HG03064 (cell line): ENCODE measurements around the gene CPSF6.
"Not testable (repeated sequence)": the region's sequence is repeated elsewhere in the genome, so short reads cannot be mapped to it uniquely, and the experiment has no call there.

Experiments used
- ATAC-seq: cut with Tn5 transposase; IDR thresholded peaks from one replicate; pipeline ENCODE4 v1.9.1; 2021; ENCODE audit warnings: low read depth; ENCODE audit not compliant: unreplicated experiment

The CPSF6 gene

DNA sequence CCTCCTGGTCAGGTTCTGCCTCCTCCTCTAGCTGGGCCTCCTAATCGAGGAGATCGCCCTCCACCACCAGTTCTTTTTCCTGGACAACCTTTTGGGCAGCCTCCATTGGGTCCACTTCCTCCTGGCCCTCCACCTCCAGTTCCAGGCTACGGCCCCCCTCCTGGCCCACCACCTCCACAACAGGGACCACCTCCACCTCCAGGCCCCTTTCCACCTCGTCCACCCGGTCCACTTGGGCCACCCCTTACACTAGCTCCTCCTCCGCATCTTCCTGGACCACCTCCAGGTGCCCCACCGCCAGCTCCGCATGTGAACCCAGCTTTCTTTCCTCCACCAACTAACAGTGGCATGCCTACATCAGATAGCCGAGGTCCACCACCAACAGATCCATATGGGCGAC is 19.3 kb downstream of the CPSF6 start:
- no peak for ATAC-seq

DNA sequence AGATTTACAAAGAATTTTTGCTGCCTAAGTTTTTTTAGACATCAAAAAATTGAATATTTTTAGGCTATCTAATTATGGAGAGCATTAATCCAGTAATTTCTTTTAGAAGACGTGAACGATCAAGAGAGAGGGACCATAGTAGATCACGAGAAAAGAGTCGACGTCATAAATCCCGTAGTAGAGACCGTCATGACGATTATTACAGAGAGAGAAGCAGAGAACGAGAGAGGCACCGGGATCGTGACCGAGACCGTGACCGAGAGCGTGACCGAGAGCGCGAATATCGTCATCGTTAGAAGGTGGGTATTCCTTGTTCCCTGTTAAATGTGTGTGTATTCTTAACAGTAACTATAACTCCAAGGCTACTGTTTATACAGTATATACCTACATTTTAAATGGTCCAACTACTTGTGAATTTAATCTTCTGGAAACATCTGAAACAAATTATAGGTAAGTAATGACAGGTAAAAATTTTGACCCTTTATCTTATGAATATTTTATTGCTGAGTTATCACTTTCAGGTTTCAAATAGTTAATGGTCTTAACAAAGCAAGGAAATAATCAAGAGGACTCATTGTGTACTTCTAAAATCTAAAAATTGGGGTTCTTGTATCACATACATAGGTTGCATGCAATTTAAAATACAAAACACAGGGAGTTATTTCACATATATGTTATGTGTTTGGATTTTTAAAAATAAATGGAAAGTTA is 23.1 kb downstream of the CPSF6 start:
- ATAC-seq: no peak

DNA sequence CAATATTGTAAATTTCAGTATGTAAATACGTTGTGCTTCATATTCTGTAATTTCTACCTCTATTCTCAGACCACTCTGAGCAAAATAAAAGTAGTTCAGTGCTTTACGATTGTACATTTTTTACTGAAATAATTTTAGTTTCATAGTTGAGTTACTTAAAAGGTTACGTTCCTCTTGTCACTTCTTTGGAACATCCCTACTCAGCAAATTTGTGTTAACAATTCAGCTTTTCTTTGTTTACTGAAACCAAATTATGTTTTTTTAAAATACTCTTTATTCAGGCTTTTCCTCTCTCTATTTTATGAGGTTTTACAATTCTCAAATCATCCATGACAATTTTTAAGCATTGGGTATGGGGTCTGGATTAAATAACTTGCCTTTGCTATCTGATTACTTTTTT is 25.8 kb downstream of the CPSF6 start:
- no peak for ATAC-seq

DNA sequence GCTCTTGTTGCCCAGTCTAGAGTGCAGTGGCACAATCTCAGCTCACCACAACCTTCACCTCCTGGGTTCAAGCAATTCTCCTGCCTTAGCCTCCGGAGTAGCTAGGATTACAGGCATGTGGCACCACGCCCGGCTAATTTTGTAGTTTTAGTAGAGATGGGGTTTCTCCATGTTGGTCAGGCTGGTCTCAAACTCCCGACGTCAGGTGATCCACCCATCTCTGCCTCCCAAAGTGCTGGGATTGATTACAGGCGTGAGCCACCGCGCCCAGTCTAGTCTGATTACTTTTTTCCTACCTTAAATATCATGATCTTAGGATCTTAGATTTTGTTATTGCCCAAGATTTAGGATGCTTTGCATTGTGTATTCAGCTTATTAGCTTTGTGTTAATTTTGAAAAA is 26.3 kb downstream of the CPSF6 start:
- not testable (repeated sequence) for ATAC-seq

DNA sequence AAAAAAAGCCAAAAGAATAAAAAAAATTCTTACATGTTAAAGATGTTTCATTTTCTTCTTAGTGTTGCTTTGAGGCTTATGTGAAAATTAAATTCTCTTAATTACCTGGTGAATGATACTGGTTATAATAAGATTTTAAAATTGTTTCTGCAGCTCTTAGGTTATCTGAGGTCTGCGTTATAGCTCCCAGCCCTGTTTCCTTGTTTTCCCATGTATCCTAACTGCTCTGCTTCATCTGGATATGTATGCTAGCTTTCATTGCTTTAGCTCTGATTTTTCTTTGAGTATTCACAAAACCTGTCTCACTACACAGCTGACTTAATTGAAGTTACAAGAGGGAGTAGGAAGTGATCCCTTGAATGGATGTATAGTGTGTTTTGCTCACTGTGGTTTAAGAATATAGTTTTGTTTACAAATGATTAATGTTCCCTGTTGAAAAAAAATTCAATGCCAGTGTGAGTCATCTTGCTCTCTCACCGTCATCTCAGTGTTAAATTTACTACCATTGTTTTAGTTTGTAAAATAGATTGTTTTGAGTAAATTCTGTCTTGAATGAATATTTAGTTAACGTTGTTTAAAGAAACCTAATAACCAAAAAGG is 26.8 kb downstream of the CPSF6 start:
- ATAC-seq: no peak

DNA sequence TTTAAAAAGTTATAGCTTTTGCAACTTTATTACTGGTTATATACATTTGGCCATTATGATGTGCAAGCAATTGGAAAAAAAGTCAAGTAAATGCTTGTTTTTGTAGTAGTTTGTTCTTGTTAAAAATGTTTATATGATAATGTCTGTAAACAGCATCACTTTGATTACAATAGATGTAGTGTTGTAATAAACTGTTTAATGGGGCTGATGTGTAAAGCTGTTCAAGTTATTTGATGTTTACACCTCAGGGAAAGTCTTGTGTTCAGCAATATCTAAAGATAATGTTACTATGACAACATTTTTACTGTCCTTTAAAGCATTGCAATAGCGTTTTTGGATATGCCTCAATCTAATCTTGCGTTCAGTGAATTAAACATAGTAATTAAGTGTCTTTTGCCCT is 30.4 kb downstream of the CPSF6 start:
- ATAC-seq: no peak

DNA sequence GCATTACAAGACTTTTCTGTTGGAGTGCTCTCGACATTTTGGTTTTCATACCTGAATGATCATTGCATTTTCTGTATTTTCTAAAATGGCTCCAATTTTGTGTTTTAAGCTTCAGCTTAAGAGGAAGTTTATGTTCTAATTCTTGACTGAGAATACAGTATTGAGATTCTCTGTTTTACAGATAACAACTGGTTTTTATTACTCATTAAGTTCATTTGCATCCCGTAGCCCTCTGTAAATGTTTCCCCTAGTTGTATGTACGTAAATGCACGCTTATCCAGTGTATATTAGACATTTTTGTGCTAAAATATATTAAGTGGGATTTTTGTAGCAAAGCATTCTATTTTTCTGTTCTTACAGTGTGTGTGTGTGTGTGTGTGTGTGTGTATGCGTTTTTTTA is 33.1 kb downstream of the CPSF6 start:
- ATAC-seq: no peak

DNA sequence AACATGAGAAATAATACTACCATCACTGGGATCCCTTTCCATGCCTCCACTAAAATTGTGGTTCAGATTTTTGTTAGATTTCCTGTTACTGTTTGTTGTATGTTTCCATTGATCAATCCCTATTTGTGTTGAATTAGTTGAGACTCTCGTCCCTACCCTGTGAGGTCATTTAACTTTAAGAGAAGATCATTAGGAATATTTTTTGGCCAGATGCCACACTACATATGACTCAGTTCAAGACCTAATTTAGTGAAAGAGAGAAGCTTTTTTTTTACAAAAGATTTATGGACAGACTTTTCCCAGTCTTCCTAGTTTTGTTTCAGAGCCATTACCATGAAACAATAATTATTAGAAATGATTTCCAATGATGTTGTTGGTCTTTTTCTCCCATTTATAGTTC is 35.5 kb downstream of the CPSF6 start:
- ATAC-seq: no peak

DNA sequence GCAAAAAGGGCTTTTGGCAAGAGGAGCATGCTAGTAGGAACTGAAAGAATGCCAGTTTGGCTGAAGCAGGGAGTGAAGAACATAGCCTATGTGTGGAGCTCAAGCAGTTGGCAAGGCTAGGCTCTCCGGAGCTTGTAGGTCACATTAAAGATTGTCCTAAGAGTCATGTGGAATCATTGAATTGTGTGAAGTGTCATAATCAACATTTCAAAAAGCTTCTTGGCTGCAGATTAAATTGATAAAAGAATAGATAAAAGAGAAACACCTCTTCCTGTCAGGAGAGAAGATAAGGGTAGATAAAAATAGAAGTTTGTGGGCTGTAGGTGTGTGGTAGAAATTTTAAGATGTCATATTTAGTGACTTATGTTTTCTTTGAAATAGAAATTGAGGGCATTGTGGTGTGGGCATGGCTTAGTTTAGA is 36.1 kb downstream of the CPSF6 start:
- no peak for ATAC-seq

DNA sequence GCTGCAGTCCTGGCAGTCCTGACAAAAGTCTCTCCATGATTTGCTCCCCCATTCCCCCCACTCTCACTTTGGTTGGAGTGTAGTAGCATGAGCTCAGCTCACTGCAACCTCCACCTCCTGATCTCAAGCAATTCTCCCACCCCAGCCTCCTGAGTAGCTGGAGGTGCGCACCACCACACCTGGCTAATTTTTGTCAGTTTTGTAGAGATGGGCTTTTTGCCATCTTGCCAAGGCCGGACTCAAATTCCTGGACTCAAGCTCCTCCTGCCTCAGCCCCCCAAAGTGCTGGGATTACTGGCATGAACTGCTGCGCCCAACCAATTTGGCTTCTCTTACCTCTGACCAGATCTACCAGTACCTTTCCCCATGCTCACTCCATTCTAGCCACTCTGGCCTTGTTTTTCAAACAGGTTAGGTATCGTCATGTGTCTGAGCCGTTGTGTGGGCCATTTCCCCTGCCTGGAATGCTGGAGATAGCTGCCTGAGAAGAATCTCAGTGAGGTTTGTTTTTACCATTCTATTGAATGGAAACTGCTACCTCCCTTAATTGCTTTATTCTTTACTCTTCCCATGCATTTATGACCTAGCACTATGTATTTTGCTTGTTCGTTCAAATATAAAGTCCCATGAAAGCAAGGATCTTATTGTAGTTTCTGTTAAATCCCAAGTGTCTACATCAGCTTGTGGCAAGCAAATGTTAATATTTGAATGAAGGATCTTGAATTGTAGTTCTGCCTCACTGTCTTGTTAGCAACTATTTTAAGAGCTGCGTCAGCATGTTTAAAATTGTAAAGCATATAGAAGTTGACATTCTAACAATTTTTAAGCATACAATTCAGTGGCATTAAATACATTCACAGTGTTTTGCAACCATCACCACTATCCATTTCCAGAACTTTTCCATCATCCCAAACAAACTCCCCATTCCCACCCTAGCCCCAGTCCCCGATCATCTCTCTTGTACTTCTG is 39.7 kb downstream of the CPSF6 start:
- ATAC-seq: no peak

DNA sequence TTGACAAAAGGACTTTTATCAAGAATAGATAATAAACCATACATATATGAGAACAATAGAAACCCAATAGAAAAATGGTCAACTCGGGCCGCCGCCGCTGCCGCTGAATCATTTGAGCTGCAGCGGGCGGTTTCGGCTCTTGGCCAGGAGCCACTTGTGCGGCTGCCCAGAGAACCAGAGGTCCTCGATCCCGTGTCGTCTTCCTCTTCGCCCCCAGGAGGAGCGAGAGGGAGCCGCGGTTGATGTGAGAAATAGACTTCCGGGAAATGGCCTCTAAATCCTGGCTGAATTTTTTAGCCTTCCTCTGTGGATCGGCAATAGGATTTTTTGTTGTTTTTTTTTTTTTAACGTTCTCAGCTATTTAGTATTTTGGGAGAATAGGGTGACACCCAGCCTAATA is 44.8 kb downstream of the CPSF6 start:
- no peak for ATAC-seq

DNA sequence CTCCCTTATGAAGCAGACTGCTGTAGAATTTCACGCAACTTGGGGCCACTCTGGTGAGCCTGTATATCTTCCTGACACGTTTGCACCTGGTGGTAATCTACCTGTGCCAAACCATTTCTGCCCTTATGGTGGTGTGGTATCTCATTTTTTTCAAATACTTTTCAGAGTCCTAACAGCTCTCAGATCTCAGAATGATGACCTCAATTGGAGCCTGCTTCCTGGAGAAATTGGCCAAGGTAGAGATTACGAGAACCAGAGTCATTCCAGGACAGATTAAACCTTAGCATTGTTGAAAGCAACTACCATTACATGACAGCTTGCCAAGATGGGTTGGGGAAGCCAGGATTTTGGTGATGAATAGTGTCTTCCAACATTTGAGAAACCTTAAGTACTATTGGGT is 48.2 kb downstream of the CPSF6 start:
- ATAC-seq: no peak

DNA sequence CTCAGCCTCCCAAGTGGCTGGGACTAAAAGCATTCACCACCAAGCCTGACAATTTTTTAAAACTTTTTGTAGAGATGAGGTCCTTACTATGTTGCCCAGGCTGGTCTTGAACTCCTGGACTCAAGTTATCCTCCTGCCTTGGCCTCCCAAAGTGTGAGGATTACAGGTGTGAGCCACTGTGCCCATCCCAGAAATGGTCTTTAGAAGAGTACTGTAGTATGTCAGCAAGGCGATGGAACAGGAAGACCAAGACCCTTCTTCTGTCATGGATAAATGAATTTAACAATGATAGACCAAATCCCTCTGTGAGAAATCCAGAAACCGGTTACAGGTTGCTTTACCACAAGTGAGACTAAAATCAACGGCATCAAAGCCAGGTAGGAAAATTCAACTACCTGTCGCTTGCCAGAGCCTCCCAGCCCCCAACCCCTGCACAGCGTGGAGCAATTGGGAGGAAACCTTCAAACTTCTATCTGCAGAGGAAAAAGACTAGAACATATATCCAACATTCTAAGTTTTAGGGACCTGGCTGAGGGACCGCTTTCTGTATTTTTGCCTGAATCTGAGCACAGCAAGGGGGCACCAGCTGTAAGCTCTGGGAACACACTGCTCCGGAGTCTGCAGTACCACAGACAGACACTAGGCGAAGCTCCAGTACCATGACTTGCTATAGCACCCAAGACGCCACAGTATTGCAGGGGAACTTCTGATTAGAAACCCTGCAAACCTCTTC is 51.3 kb downstream of the CPSF6 start:
- ATAC-seq: peak; percentile 97

DNA sequence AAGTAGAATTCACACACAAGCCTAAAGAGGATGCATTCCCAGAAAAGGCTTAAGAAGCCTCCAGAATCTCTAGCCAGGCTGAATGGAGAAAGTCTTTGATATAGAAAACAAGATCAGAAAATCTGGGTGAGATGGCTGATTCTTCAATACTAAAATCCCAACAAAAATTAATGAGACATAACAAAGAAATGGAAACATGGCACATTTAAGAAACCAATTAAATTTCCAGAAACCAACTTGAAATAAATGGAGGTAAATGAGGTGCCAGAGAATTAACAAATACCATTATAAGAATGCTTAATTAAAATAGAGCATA is 51.9 kb downstream of the CPSF6 start:
- ATAC-seq: no peak

DNA sequence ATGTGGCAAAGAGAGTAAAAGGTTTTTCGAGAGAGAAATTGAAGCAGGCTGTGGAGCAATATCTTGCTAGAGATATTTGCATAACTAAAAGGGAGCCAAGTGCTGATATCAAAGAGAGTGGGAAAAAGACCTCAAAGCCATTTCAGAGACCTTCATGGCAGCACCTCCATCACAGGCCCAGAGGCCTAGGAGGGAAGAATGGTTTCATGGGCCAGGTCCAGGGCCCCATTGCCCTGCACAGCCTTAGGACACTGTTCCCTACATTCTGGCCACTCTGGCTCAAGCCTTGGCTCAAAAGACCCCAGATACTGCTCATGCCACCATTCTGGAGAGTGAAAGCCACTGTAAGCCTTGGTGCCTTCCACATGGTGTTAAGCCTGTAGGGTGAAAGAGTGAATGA is 58.8 kb downstream of the CPSF6 start:
- ATAC-seq: no peak

DNA sequence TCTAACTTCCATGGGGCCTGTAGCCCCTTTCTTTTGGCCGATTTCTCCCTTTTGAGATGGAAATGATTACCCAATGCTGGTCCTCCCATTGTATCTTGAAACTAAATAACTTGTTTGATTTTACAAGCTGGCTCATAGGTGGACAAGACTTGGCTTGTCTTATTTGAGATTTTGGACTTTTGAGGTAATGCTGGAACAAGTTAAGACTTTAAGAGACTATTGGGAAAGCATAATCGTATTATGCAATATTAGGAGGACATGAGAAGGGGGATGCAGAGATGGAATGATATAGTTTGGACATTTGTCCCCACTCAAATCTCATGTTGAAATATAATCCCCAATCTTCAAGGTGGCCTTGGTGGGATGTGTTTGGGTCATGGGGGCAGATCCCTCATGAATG is 59.6 kb downstream of the CPSF6 start:
- ATAC-seq: no peak

DNA sequence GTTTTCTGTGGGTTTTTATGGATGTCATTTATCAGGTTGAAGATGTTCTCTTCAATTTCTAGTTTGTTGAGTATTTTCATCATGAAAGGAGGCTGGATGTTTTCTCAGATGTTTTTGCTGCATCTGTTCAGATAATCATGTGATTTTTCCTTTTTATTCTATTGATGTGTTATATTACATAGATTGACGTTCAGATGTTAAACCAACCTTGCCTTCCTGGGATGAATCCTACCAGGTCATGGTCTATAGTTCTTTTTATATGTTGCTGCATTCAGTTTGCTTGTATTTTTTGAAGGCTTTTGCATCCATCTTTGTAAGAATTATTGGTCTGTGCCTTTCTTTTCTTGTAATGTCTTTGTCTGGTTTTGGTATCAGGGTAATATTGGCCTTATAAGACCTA is 64.9 kb downstream of the CPSF6 start:
- no peak for ATAC-seq

DNA sequence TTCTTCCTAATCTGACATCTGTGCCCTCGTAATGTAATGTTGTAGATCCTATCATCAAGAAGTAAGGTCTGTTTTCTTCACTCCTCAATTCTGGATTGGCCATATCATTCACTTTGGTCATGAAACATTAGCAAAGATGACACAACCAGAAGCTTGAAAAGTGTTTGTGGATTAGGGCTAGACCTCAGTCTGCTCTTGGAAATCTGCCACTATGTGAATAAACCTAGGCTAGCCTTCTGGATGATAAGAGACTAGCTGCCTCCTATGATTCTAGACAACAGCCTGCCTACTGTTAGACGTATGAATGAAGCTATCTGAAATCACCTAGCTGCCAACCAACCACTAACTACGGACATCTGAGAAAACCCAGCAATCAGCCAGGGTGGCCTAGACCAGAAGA is 70.1 kb downstream of the CPSF6 start:
- ATAC-seq: no peak

DNA sequence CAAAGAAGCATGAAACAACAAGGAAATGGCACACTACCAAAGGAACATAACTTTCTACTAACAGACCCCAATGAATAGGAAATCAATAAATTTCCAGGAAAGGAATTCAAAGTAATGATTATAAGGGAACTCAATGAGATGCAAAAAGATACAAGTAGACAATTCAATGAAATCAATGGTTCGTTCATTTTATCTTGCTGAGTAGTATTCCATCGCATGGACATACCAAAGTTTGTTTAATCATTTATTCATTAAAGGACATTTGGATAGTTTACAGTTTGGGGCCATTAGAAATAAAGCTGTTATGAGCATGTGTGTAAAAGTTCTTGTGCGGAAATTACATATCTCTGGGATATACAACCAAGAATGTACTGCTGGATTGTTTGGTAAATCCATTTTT is 73.8 kb downstream of the CPSF6 start:
- ATAC-seq: no peak

DNA sequence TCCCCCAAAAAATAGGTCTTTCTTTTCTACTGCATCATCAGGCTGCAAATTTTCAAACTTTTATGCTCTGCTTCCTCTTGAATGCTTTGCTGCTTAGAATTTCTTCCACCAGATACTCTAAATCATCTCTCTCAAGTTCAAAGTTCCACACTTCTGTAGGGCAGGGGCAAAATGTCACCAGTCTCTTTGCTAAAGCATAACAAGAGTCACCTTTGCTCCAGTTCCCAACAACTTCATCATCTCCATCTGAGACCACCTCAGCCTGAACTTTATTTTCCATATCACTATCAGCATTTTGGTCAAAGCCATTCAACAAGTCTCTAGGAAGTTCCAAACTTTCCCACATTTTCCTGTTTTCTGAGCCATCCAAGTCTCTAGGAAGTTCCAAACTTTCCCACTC is 77.4 kb downstream of the CPSF6 start:
- ATAC-seq: not testable (repeated sequence)

DNA sequence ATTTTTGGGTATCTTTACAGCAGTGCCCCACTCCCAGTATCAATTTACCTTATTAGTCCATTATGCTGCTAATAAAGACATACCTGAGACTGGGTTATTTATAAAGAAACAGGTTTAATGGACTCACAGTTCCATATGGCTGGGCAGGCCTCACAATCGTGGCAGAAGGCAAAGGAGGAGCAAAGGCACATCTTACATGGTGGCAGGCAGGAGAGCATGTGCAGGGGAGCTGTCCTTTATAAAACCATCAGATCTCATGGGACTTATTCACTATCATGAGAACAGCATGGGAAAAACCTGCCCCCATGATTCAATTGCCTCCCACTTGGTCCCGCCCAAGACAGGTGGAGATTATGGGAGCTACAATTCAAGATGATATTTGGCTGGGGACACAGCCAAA is 77.9 kb downstream of the CPSF6 start:
- ATAC-seq: not testable (repeated sequence)
